GM18951 (cell line): ENCODE measurements around the gene ZBTB14.

Source experiments
- POLR2A ChIP-seq: IDR thresholded peaks from 4 replicates; pipeline ENCODE4 v1.6.1; 2011; ENCODE audit warnings: mild to moderate bottlenecking; ENCODE audit not compliant: insufficient read length, insufficient read depth; ENCODE audit errors: extremely low read depth
- in situ Hi-C: fragments of 300-500 bp; cut with MboI; formaldehyde crosslinking; loops from one replicate; pipeline ENCODE4 v1.12.0; 2022; ENCODE audit warnings: low sequenced_read_pairs, mixed read lengths, inconsistent platforms; ENCODE audit not compliant: unreplicated experiment

ZBTB14 gene

GRCh38 chr18:5295231-5295920, at the start of gene ZBTB14:
ZBTB14 (minus strand) TSS chr18:5295726; CDS start chr18:5293246, 2,480 bp downstream.
- peak; percentile 36 for TF ChIP-seq POLR2A
- in situ Hi-C loops: loop anchor here (10.0 kb wide), 1 partner anchor 61 kb away; no protein-coding TSS in a partner anchor

GRCh38 chr18:5339202-5339834, 43.8 kb upstream of the ZBTB14 start:
- in situ Hi-C loops: no loop called here
- no peak for TF ChIP-seq POLR2A

- in situ Hi-C loops: no loop called here
- no peak for TF ChIP-seq POLR2A
Observed at GRCh38 chr18:5334456-5335075, 39.0 kb upstream of the ZBTB14 start.

- in situ Hi-C loops: no loop called here
- no peak for TF ChIP-seq POLR2A
Observed at GRCh38 chr18:5318061-5318700, 22.7 kb upstream of the ZBTB14 start.

GRCh38 chr18:5317186-5317585, 21.7 kb upstream of the ZBTB14 start:
- in situ Hi-C loops: no loop called here
- no peak for TF ChIP-seq POLR2A

- in situ Hi-C loops: no loop called here
- no peak for TF ChIP-seq POLR2A
Observed at GRCh38 chr18:5315838-5316237, 20.3 kb upstream of the ZBTB14 start.

- in situ Hi-C loops: no loop called here
- no peak for TF ChIP-seq POLR2A
Observed at GRCh38 chr18:5311301-5311989, 15.9 kb upstream of the ZBTB14 start.

- in situ Hi-C loops: no loop called here
Observed at GRCh38 chr18:5309888-5310470, 14.5 kb upstream of the ZBTB14 start.

GRCh38 chr18:5305835-5306234, 10.3 kb upstream of the ZBTB14 start:
- in situ Hi-C loops: no loop called here
- no peak for TF ChIP-seq POLR2A

More at GRCh38 chr18:5309888-5310470, 14.5 kb upstream of the ZBTB14 start:
- TF ChIP-seq POLR2A: no peak

- in situ Hi-C loops: no loop called here
- no peak for TF ChIP-seq POLR2A
Observed at GRCh38 chr18:5304232-5304631, 8.7 kb upstream of the ZBTB14 start.

GRCh38 chr18:5303636-5304035, 8.1 kb upstream of the ZBTB14 start:
- in situ Hi-C loops: no loop called here
- TF ChIP-seq POLR2A: no peak

GRCh38 chr18:5302606-5303005, 7.1 kb upstream of the ZBTB14 start:
- in situ Hi-C loops: no loop called here
- TF ChIP-seq POLR2A: no peak
